H1 (cell line): ENCODE data around the gene HRCT1. TPM values are rescaled to one million over a fixed set of nuclear protein-coding genes. Genes with fewer than 3 reads are reported as not detected.

ENCODE experiments used
- CTCF ChIA-PET: fragments of 300-600 bp; sonication (Branson Sonifier 250); formaldehyde crosslinking; loops from one replicate; lab custom pipeline; 2021; ENCODE audit not compliant: partially characterized antibody; lab: Charles Lee
- POLR2A ChIA-PET: fragments of 300-600 bp; sonication (Branson Sonifier 250); formaldehyde crosslinking; loops from one replicate; lab custom pipeline; 2021; ENCODE audit warnings: inconsistent platforms; ENCODE audit not compliant: partially characterized antibody; lab: Charles Lee
- DNase-seq, 2 experiments: peaks; one replicate each; pipeline versions ENCODE4 v3.0.0 to v3.0.0-alpha.2; 2010 to 2022; ENCODE audit warnings: low spot score in 2 of 2, low read depth in 1 of 2, mixed read lengths in 1 of 2
- FAIRE-seq: peaks from 2 replicates; lab custom pipeline; 2011; peaks lifted over from hg19 to GRCh38; lab: Jason Lieb, UNC
- H2AFZ ChIP-seq: 2 replicates; pipeline ENCODE4 v1.8.1; 2012; ENCODE audit warnings: low read length, inconsistent platforms
- H2AK5ac ChIP-seq: 2 replicates; pipeline ENCODE4 v1.6.1; 2013; ENCODE audit warnings: low read depth, low read length
- H2BK120ac ChIP-seq: replicated peaks from 2 replicates; pipeline ENCODE3; 2013; ENCODE audit warnings: low read depth, low read length, inconsistent platforms
- H2BK12ac ChIP-seq: 2 replicates; pipeline ENCODE4 v1.6.1; 2013; ENCODE audit warnings: low read depth, low read length
- H2BK15ac ChIP-seq: 2 replicates; pipeline ENCODE4 v1.6.1; 2013; ENCODE audit warnings: low read length
- H2BK20ac ChIP-seq: 2 replicates; pipeline ENCODE4 v1.6.1; 2013; ENCODE audit warnings: low read length
- H2BK5ac ChIP-seq: 2 replicates; pipeline ENCODE4 v1.6.1; 2013; ENCODE audit warnings: low read depth, low read length
- H3K14ac ChIP-seq: 2 replicates; pipeline ENCODE4 v1.6.1; 2013; ENCODE audit warnings: inconsistent platforms; ENCODE audit not compliant: insufficient read length
- H3K18ac ChIP-seq: 2 replicates; pipeline ENCODE4 v1.6.1; 2013; ENCODE audit warnings: low read length; ENCODE audit errors: extremely low read depth
- H3K23ac ChIP-seq: 2 replicates; pipeline ENCODE4 v1.6.1; 2013; ENCODE audit warnings: inconsistent platforms; ENCODE audit not compliant: insufficient read length
- H3K23me2 ChIP-seq: 2 replicates; pipeline ENCODE4 v1.6.1; 2013; ENCODE audit warnings: low read depth, low read length
- H3K27ac ChIP-seq: 2 replicates; pipeline ENCODE4 v1.6.1; 2011; ENCODE audit warnings: low read depth, low read length, inconsistent platforms
- H3K27me3 ChIP-seq, 4 experiments: replicated peaks in 1 of 4; 1 replicate in 1 of 4; 2 replicates in 3 of 4; pipeline versions ENCODE4 v1.6.1 to v1.8.1; 2011 to 2013; ENCODE audit warnings: low read length in 3 of 4, mild to moderate bottlenecking in 3 of 4, inconsistent platforms in 2 of 4, mixed read lengths in 2 of 4, moderate library complexity in 1 of 4; ENCODE audit not compliant: control insufficient read depth in 3 of 4, insufficient read depth in 3 of 4; ENCODE audit errors: extremely low read depth in 1 of 4
- H3K36me3 ChIP-seq, 4 experiments: 2 replicates each; pipeline versions ENCODE4 v1.6.1 to v1.8.1; 2011 to 2013; ENCODE audit warnings: mild to moderate bottlenecking in 4 of 4, low read length in 3 of 4, moderate library complexity in 2 of 4, control low read depth in 1 of 4, inconsistent platforms in 1 of 4; ENCODE audit not compliant: insufficient read depth in 4 of 4, control insufficient read depth in 2 of 4
- H3K4ac ChIP-seq: replicated peaks from 2 replicates; pipeline ENCODE3; 2013; ENCODE audit warnings: low read length, low read depth, mixed read lengths, inconsistent platforms; ENCODE audit not compliant: insufficient read length
- H3K4me1 ChIP-seq, 4 experiments: replicated peaks in 1 of 4; 1 replicate in 1 of 4; 2 replicates in 3 of 4; pipeline versions ENCODE4 v1.6.1 to v1.8.1; 2011 to 2013; ENCODE audit warnings: low read length in 3 of 4, inconsistent platforms in 2 of 4, mixed read lengths in 1 of 4; ENCODE audit not compliant: insufficient read depth in 4 of 4, control insufficient read depth in 3 of 4
- H3K4me2 ChIP-seq, 2 experiments: 2 replicates each; pipeline versions ENCODE4 v1.6.1 to v1.8.1; 2011 to 2013; ENCODE audit warnings: low read depth in 2 of 2, low read length in 2 of 2, control low read depth in 1 of 2, inconsistent platforms in 1 of 2, mild to moderate bottlenecking in 1 of 2; ENCODE audit not compliant: insufficient read depth in 1 of 2
- H3K4me3 ChIP-seq, 4 experiments: fragments of 200-600, 300-600 bp in 1 of 4; sonication (generic), shearing (Covaris generic), sonication (Bioruptor Twin) in 1 of 4; 2 replicates each; pipeline versions ENCODE4 v1.5.1 to v1.8.1; 2011 to 2016; ENCODE audit warnings: low read length in 4 of 4, low read depth in 3 of 4, control low read depth in 2 of 4, inconsistent platforms in 2 of 4, mild to moderate bottlenecking in 2 of 4, mixed read lengths in 1 of 4, moderate library complexity in 1 of 4; ENCODE audit not compliant: insufficient read depth in 2 of 4; ENCODE audit errors: extremely low read depth in 1 of 4
- H3K56ac ChIP-seq: replicated peaks from 2 replicates; pipeline ENCODE3; 2013; ENCODE audit warnings: low read depth, mild to moderate bottlenecking, mixed read lengths, low read length, inconsistent platforms; ENCODE audit not compliant: insufficient read length
- H3K79me1 ChIP-seq: 2 replicates; pipeline ENCODE4 v1.6.1; 2013; ENCODE audit warnings: low read depth, low read length, control low read depth
- H3K79me2 ChIP-seq, 2 experiments: 2 replicates each; pipeline versions ENCODE4 v1.6.1 to v1.8.1; 2012 to 2013; ENCODE audit warnings: low read length in 2 of 2, mild to moderate bottlenecking in 2 of 2, inconsistent platforms in 1 of 2; ENCODE audit not compliant: insufficient read depth in 2 of 2, control insufficient read depth in 1 of 2
- H3K9ac ChIP-seq, 4 experiments: replicated peaks in 1 of 4; 1 replicate in 1 of 4; 2 replicates in 3 of 4; pipeline versions ENCODE4 v1.6.1 to v1.8.1; 2011 to 2013; ENCODE audit warnings: low read depth in 3 of 4, low read length in 3 of 4, control low read depth in 2 of 4, mild to moderate bottlenecking in 2 of 4, moderate library complexity in 2 of 4, inconsistent platforms in 1 of 4; ENCODE audit errors: extremely low read depth in 1 of 4
- H3K9me3 ChIP-seq, 2 experiments: 2 replicates each; pipeline versions ENCODE4 v1.6.1 to v1.8.1; 2012 to 2013; ENCODE audit warnings: mild to moderate bottlenecking in 2 of 2, moderate library complexity in 2 of 2, control low read depth in 1 of 2, inconsistent platforms in 1 of 2, low read depth in 1 of 2, low read length in 1 of 2, mixed read lengths in 1 of 2; ENCODE audit not compliant: insufficient read depth in 2 of 2
- H4K20me1 ChIP-seq, 2 experiments: replicated peaks in 1 of 2; 2 replicates each; pipeline versions ENCODE3 to v1.8.1; 2011 to 2013; ENCODE audit warnings: inconsistent platforms in 2 of 2, low read length in 2 of 2, mild to moderate bottlenecking in 1 of 2; ENCODE audit not compliant: insufficient read depth in 2 of 2, control insufficient read depth in 1 of 2
- H4K5ac ChIP-seq: 2 replicates; pipeline ENCODE4 v1.6.1; 2013; ENCODE audit warnings: low read length, low read depth, mixed read lengths, inconsistent platforms; ENCODE audit not compliant: insufficient read length
- H4K8ac ChIP-seq: 2 replicates; pipeline ENCODE4 v1.8.0; 2013; ENCODE audit warnings: mild to moderate bottlenecking, moderate library complexity, low read length, inconsistent platforms; ENCODE audit not compliant: insufficient read depth; ENCODE audit errors: extremely low read depth
- H4K91ac ChIP-seq: replicated peaks from 2 replicates; pipeline ENCODE3; 2013; ENCODE audit warnings: low read length, mixed read lengths, inconsistent platforms; ENCODE audit not compliant: insufficient read length
- ATF2 ChIP-seq: IDR thresholded peaks from 2 replicates; pipeline ENCODE4 v1.6.1; 2012; ENCODE audit warnings: low read length, inconsistent platforms
- CREB1 ChIP-seq: IDR thresholded peaks from 2 replicates; pipeline ENCODE4 v1.6.1; 2012; ENCODE audit warnings: inconsistent platforms
- NANOG ChIP-seq: IDR thresholded peaks from 2 replicates; pipeline ENCODE4 v1.6.1; 2011; ENCODE audit warnings: low read length, low read depth, mild to moderate bottlenecking, inconsistent platforms; ENCODE audit not compliant: insufficient read depth, poor library complexity, severe bottlenecking
- RBBP5 ChIP-seq: IDR thresholded peaks from 2 replicates; pipeline ENCODE4 v1.7.1; 2012; ENCODE audit warnings: low read depth, mild to moderate bottlenecking, inconsistent platforms, low read length, moderate library complexity, borderline replicate concordance
- RNF2 ChIP-seq: fragments of 200-900, 300-1000 bp; sonication (generic); IDR thresholded peaks from 2 replicates; pipeline ENCODE4 v1.7.1; 2016; ENCODE audit warnings: borderline replicate concordance, low read depth, mild to moderate bottlenecking, antibody characterized with exemption, low read length; ENCODE audit not compliant: poor library complexity, severe bottlenecking; ENCODE audit errors: missing control alignments
- SAP30 ChIP-seq: fragments of 300-600 bp; sonication (generic); IDR thresholded peaks from 2 replicates; pipeline ENCODE4 v1.7.1; 2012; ENCODE audit warnings: low read length, moderate library complexity, mild to moderate bottlenecking, inconsistent platforms; ENCODE audit not compliant: insufficient read depth, insufficient replicate concordance
- WGBS, 2 experiments: shearing (Covaris generic) in 1 of 2; methylation state at CpG; one replicate each; pipeline versions ENCODE4 v1.1.6 to v1.1.7; 2013 to 2015; ENCODE audit warnings: low lambda C conversion rate in 2 of 2, mixed read lengths in 2 of 2, inconsistent platforms in 1 of 2, low coverage in 1 of 2, missing lambda C conversion rate in 1 of 2; ENCODE audit not compliant: insufficient replicate concordance in 2 of 2, insufficient coverage in 1 of 2, insufficient read length in 1 of 2; ENCODE audit errors: extremely low coverage in 1 of 2, missing lambda C conversion rate in 1 of 2; 5-methylcytosine and 5-hydroxymethylcytosine counted together
- polyA plus RNA-seq, 7 experiments: library from polyadenylated mRNA; depleted of rRNA in 3 of 7; stranded (reverse) in 5 of 7; unstranded in 2 of 7; fragments of >200 nt in 5 of 7; fragments of 200-250 nt in 2 of 7; gene quantifications; 1 replicate in 5 of 7; 2 replicates in 1 of 7; 4 replicates in 1 of 7; pipeline versions ENCODE4 v1.2.1 to v1.2.3, GENCODE V29; 2011 to 2013; ENCODE audit warnings: missing spikeins in 2 of 7, mixed read lengths in 2 of 7
- total RNA-seq: library from RNA; stranded (reverse); fragmentation: NEBNext Ultra II Directional; extraction: Animal tissue kit (Norgen Biotek cat#: 25700); gene quantifications from 2 replicates; pipeline ENCODE4 v1.2.1, GENCODE V29; 2021

HRCT1 gene
- total and polyA plus RNA-seq, 2 of the 8 experiments (the other 6 are each of a cell fraction or from before 2014, with no cell fraction given), result not detected

- POLR2A ChIA-PET, result interaction anchor here (0.9 kb wide), 1 partner anchor 28 kb away, joined by 4 read pairs; no protein-coding TSS in a partner anchor
- CTCF ChIA-PET, result interaction anchor here (1.0 to 2.5 kb wide), 5 partner anchors 14 to 120 kb away, joined by 3 to 7 read pairs (median 5); no protein-coding TSS in a partner anchor
Measured at GRCh38 chr9:35918780-35919179, 12.8 kb downstream of the HRCT1 start.

More at GRCh38 chr9:35918780-35919179, 12.8 kb downstream of the HRCT1 start:
- no peaks in the 10 kb centered on the region for H3K79me2 ChIP-seq
- H3K9ac ChIP-seq, result no peak overlapping the region
- TF ChIP-seq CREB1, result no peak
- TF ChIP-seq SAP30, result no peak
- no peak for TF ChIP-seq RBBP5
- no peak for TF ChIP-seq NANOG
- no peak for TF ChIP-seq ATF2
- no peak for TF ChIP-seq RNF2
- no peak overlapping the region for H3K4me2 ChIP-seq
- H2BK5ac ChIP-seq, result no peak overlapping the region
- H3K4ac ChIP-seq, result no peak overlapping the region
- no peak overlapping the region for H3K23ac ChIP-seq
- no peak for DNase-seq
- H3K56ac ChIP-seq, result no peak overlapping the region
- no peaks in the 10 kb centered on the region for H3K36me3 ChIP-seq
- no peak overlapping the region for H2BK120ac ChIP-seq
- H2AK5ac ChIP-seq, result no peak overlapping the region
- peaks cover 0 to 4% (median 0%) of the 10 kb centered on the region in 4 experiments; a peak in 3 of 7 replicates for H3K4me1 ChIP-seq
- H3K79me1 ChIP-seq, result no peaks in the 10 kb centered on the region
- no peak overlapping the region for H3K18ac ChIP-seq
- no peak for FAIRE-seq
- no peak overlapping the region for H3K14ac ChIP-seq
- no peaks in the 10 kb centered on the region for H3K27me3 ChIP-seq
- no peak overlapping the region for H2BK12ac ChIP-seq
- H3K27ac ChIP-seq, result no peak overlapping the region
- H4K91ac ChIP-seq, result no peak overlapping the region
- no peak overlapping the region for H4K8ac ChIP-seq
- no peak overlapping the region for H2BK15ac ChIP-seq
- no peaks in the 10 kb centered on the region for H4K20me1 ChIP-seq
- WGBS, 2 experiments, result 93% methylated on average over 3 of the region's 3 CpGs; no CpG with 5 or more reads in 1 of the 2 experiments
- peaks cover 3% of the 10 kb centered on the region; the same call in 1 of the 2 replicates for H3K23me2 ChIP-seq
- no peak overlapping the region for H3K4me3 ChIP-seq
- H3K9me3 ChIP-seq, result no peaks in the 10 kb centered on the region
- H2AFZ ChIP-seq, result no peak overlapping the region
- H2BK20ac ChIP-seq, result no peak overlapping the region
- no peak overlapping the region for H4K5ac ChIP-seq
